Measurements from ENCODE around the gene SULT1A1.
"Not testable (repeated sequence)": the region's sequence is repeated elsewhere in the genome, so short reads cannot be mapped to it uniquely, and the experiment has no call there.

Gene SULT1A1

DNA sequence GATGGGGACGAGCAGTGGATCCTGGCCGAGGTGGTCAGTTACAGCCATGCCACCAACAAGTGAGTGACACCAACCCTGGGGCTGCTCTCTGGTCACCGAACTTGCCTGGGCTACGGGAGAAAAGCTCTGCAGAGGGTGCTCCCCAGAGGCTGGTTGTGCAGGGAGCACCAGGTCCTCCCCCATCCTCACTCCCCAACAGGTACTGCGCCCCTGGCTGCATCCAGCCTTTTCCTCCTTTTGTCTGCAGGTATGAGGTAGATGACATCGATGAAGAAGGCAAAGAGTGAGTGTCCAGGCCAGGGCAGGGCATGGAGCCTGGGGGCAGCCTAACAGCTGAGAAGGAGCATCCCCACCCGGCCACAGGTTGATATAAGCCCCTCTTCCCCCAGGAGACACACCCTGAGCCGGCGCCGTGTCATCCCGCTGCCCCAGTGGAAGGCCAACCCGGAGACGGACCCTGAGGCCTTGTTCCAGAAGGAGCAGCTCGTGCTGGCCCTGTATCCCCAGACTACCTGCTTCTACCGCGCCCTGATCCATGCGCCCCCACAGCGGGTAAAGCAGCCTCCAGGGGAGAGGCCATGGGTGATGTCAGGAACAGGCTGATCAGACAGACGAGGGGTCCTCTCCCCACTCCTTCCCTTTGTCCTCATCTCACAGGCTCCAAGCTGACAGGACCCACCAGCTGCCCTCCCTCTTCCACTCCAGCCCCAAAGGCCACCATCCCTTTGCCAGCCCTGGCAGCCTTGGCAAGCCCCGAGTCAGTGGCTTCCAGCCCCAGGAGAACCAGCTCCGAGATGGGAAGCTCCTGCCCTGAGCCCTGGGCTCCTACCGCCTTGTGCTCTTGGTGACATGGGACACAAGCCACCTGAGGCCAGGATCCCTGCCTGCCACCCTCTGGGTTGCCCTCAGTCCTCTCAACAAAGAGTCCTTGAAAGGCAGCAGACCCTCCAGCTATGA lies 19.2 kb downstream of the SULT1A1 start:
- DNase-seq = no peak

DNA sequence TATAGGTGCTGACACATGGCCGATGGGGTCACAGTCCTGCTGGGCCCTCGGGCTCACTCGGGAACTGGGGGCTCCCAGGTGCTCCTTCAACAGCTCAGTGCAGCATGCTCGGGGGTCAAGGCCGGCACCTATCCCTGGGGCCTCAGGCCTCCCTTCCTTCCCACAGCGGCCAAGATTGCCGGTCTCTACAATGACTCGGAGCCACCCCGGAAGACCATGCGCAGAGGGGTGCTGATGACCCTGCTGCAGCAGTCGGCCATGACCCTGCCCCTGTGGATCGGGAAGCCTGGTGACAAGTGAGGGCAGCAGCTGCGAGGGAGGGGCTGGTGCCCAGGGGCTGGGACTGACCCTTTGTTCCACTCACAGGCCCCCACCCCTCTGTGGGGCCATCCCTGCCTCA lies 19.9 kb downstream of the SULT1A1 start:
- no peak for DNase-seq

DNA sequence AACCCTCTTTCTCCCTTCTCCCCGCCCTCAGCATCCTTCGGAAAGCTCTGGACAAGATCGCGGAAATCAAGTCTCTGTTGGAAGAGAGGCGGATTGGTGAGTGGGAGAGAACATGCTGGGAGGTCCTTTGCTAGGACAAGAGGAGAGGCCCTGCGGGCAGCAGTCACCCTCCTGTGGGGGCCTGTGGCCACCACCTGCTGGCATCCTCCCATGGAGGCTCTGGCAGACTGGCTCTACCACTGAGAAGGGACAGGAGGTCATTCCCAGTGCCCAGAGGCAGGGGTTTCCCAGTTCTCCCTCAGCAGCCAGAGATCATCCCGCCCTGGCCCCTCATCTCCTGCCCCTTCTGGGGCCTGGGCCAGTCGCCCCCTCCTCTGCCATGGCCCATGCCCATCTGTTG lies 20.8 kb downstream of the SULT1A1 start:
- DNase-seq = no peak

DNA sequence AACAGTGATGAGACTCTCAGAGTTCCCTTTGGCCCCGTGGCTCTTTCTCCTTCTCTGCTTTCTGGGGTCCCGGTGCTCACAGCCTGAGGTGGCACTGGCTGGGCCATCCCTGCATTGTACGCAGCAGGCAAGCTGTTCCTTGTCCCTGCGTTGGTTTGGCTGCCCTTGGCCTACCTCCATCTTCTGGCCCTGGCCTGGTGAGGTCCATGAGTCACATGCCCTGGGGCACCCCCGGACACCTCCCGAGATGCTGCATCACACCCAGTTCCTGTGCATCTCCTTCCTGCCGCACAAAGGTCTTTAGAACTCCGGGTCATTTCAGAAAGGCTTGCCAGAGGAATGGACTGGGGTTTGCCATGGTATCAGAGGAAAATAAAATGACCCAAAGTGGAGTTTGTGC lies 22.5 kb downstream of the SULT1A1 start:
- no peak for DNase-seq

DNA sequence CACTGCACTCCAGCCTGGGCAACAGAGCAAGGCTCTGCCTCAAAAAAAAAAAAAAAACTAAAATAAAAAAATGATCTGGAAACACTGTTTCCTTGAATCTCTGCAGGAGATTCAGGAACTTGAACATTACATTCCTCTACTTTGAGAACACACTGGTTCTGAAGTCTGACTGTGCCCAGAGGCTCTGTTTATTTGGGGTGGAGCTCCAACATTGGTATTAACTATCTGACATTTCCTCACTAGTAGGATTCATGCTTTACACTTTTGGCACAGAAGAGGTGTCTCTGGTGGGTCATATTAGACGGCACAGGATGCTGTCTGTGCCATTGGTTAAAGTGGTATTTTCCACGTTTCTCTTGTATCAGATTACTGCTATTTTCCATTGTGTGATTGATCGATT lies 23.4 kb downstream of the SULT1A1 start:
- no peak for DNase-seq

DNA sequence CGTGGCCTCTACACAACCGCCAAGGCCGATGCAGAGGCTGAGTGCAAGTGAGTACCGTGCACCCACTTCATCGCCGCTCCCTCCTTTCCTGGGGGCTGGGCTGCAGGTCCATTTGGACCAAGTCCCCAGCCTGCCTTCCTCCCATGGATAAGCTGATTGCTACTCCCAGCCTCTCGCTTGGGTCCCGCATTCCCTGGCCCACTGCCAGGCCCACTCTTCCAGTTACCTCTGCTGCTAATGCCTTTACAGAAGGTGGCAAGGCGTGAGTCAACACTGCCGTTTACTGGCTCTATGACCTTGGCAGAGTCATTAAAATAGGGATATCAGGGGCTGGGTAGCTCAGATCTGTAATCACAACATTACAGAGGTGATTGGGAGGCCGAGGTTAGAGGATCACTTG lies 24.2 kb downstream of the SULT1A1 start:
- DNase-seq = no peak

DNA sequence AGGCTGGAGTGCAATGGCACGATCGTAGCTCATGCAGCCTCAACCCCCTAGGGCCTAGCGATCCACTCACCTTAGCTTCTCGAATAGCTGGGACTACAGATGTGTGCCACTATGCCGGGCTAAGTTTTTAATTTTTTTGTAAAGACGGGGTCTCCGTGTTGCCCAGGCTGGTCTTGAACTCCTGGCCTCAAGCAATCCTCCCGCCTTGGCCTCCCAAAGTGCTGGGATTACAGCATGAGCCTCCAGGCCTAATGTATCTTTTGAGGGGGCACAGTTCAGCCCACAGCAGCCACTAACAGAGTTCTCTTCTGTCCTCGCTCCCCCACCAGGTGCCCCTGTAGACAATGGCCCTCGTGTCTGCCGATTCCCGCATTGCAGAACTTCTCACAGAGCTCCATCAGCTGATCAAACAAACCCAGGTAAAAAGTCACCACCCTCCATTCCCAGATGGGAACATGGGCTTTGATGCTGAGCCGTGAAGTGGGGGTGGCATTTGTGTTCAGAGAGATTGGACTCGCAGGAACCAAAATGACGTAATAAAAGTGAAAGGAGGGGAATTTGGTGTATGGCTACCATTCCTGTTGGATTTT lies 29.0 kb downstream of the SULT1A1 start:
- DNase-seq = no peak

DNA sequence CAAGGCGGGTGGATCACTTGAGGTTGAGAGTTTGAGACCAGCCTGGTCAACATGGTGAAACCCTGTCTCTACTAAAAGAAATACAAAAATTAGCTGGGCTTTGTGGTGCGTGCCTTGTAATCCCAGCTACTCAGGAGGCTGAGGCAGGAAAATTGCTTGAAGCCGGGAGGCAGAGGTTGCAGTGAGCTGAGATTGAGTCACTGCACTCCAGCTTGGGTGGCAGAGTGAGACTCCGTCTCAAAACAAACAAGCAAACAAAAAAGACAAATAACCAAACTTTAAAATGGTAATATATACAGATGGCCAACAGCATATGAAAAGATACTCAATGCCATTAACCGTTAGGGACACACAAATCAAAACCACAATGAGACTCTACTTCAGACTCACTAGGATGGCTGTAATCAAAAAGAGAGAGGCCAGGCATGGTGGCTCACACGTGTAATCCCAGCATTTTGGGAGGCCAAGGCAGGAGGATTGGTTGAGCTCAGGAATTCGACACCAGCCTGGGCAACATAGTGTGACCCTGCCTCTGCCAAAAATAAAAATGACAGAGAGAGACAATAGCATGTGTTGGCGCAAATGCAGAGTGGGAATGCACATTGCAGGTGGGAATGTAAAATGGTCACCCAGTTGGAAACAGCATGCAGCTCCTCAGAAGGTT lies 34.3 kb downstream of the SULT1A1 start:
- no peak for DNase-seq

DNA sequence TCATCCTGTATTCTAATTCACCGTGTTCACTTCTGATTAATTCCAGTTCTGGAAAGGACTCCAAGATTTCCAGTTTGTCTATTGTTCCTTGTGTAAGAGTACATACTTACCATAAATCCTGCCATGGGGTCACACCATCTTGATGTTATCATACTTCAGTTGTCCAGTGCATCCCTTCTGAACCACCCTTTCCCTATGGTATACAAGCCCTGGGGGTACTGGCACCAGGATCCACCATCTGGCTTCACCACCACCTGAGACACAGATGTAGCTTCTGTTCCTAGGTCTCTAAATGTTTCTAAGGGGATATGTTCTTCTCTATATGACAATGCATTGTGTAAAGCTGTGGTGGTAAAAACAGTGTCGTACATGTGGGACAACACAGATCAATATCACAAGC lies 34.9 kb downstream of the SULT1A1 start:
- no peak for DNase-seq

DNA sequence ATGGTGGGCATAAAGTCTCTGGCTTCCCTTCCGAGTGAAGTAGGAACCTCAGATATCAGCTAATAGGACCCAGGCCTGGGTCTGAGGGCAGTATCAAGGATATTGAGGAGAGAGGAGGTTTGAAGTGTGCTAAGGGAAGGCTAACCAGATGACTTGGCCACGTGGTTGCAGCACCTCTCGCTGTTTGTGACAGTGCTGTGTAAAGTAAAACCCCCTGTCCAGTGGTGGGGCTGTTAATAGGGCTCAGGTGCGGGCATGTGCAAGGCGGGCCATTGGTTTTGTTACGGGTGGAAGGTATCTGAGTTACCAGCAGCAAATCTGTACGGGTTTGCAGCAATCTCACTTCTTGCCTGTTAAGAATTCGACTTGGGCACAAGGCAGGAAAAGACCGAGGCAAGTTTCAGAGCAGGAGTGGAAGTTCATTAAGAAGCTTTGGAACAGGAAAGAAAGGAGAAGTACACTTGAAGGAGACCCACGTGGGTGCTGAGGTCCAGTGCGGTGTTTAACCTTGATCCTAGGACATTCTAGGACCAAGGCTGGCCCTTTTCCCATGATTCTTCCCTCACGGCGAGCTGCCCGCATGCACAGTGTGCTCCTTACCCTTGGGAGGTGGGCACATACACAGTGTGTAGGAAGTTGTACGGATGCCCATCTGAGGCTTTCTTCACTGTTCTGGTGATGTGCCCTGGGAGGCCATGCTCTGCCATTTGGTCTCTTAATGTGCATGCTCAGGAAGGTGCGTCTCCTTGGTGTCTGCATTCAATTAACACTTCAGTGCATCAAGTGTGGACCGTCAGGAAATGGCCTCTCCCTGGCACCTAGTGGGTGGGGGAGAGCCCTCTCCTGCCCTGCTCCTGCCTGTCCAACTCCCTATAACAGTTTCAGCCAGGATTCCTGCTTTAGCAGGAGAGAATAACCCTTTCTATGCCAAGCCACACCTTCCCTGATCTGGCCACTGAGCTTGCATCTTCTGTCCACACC lies 35.8 kb downstream of the SULT1A1 start:
- no peak for DNase-seq

DNA sequence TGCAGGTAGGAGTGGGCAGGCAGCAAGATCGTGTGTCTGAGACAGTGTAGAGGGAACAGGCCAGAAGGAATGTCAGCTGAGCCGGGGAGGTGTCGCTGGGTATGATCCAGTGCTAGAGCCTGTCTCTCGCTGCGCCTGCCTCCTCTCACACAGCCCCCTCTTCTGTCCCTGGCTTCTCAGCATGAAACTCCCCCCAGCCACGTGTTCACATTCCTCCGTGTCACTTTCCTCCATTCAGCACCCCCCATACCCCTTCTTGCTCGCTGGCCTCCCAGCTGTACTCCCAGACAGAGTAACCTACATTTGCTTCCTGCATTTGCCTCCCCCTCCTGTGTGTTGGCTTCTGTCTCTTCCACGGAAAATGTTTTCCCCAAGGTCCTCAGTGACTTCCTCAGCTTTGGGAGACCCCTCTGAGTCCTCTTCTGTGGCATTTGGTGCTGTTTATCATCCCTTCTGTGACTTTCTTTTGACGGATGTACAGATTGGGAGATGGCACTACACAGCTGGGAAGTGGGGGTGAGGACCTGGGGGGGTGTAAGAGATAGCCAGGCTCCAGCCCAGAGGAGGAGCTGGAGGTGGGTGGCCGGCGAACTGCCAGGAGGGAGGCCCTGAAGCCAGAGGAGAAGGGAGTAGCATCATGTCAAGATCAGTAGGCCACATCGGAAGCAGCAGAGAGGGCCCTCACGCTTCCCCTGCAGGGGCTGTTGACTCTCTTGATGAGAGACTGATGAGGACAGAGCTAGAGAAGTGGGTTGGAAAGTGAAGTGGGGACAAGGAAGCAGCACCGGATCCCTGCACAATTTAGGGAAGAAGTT lies 36.9 kb downstream of the SULT1A1 start:
- DNase-seq = no peak

DNA sequence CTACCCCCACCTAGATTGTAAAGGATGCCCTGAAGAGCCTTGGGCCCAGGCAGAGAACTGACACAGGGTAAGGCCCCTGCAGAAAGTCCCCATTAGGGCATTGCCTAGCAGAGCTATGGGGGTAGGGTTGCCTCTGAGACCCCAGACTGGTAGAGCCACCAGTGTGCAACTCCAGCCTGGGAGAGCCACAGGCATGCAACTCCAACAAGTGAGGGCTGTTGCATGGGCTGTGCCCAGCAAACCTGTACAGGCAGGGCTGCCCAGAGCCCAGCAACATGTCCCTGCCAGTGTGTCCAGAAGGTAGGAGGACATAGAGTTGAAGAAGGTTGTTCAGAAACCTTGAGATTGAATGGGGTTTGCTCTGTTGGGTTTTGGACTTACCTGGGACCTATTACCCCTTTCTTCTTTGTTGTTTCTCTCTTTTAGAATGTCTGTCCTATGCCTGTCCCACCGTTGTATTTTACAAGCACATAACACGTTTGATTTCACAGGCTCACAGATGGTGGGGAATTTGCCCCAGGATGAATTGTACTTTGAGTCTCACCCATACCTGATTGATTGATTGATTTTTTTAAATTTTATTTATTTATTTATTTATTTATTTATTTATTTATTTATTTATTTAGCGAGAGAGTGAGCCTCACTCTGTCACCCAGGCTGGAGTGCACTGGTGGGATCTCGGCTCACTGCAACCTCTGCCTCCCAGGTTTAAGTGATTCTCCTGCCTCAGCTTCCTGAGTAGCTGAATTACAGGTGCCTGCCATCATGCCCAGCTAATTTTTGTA lies 39.7 kb downstream of the SULT1A1 start:
- no peak for DNase-seq

DNA sequence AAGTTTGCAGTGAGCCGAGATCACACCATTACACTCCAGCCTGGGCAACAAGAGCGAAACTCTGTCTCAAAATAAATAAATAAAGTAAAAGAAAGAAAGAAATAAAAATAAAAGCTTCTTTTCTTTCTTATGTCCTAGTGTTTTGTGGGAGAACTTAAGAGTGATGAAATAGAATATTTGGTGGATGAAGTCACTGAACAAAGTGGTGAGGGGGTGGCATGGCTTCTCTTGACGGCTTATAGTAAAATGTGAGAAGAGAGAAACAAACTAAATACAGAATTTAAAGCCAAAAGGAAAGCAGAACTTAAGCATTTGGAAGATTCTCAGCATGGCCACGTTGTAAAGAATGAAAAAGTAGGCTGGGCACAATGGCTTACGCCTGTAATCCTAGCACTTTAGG lies 40.8 kb downstream of the SULT1A1 start:
- DNase-seq = no peak

DNA sequence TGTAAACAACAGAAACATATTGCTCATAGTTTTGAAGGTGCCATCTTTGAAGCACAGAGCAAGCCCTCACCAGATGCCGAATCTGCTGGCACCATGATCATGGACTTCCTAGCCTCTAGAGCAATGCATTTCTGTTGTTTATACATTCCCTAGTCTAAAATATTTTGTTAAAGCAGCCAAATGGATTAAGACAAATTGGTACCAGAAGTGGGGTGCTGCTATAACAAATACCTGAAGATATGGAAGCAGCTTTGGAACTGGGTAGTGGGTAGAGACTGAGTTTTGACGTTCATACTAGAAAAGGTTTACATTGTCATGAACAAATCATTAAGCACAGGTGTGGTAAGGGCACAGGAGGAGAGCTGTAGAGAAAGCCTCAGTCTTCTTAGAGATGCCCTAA lies 42.6 kb downstream of the SULT1A1 start:
- DNase-seq = no peak

DNA sequence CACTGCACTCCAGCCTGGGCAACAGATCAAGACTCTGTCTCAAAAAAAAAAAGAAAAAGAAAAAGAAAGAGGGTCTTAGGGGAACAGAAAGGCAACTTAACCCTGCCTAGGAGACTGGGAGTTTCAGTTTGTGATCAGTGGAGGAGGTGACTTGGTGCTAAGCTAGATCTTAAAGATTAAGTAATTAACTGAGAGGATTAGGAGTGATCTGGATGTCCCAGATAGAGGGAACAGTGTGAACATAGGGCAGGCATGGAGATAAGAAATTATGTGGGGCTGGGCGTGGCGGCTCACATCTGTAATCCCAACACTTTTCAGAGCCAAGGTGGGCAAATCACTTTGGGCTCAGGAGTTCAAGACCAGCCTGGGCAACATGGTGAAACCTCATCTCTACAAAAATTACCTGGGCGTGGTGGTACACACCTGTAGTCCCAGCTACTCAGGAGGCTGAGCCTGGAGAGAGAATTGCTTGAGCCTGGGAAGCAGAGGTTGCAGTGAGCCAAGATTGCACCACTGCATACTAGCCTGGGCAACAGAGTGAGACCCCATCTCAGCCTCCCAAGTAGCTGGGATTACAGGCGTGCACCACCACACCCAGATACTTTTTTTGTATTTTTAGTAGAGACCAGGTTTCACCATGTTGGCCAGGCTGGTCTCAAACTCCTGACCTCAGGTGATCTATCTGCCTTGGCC lies 43.5 kb downstream of the SULT1A1 start:
- DNase-seq = not testable (repeated sequence)

DNA sequence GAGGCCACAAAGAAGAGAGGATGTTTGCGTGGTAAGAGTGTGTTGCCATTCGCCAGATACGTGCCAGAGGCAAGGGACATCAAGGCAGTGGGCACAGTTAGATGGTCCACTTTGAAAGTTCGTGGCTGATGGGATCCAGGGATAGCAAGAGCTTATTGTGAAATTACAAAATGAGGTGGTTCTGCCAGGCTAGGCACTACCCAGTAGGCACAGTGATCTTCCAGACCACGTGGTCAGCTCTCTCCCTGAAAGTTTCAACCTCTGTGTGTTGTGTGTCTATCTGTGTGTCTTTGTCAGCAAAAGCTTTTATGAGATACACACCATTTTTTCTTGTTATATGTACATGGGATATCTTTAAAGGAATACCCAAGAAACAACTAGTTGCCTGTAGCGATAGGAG lies 46.6 kb downstream of the SULT1A1 start:
- DNase-seq = no peak

DNA sequence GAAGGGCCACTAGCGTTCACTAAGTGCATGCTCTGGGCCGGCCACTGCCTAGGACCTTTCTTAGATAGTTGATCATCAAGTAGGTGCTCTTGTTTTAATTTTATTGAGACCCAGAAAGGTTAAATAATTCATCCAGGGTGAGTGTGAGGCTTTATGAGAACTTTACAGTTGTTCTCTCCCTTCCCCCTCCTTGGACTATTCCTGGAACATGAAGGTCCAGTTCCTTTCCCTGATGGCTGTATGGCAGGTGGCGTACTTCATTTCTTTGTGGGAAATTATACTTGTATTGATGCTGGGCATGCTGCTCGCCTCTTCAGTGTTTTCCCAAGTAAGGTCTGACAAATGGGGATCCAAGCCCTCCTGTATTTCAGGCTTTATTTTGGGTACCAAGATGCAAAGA lies 47.6 kb downstream of the SULT1A1 start:
- DNase-seq = no peak

DNA sequence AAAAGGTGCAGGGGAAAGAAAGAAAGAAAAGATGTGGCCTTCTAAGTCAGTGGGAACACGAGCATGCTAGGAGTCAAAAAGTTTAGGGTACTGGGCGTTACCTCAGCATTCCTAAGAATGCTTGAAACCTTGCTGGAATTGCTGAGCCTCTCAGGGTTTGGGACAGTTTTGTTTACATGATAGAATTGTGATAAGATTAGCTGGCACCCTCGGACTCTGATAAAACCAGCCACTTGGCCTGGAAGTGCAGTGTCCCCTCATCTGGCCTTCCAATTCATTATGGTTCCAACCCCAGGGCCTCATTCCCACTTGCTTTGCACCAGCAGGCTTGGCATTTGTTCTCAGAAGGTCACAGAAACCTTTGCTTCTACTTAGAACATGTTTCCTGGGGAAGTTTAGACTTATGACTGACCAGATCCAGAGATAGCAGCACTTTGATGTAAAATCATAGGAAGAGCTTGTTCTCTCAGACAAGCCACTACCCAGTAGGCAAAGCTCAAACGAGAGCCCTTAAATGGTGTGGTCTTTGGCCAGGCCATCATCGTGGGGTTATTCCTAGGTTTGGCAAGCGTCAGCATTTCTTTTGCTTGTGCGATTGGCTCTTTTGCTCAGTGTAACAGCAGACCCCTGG lies 48.2 kb downstream of the SULT1A1 start:
- DNase-seq = no peak

DNA sequence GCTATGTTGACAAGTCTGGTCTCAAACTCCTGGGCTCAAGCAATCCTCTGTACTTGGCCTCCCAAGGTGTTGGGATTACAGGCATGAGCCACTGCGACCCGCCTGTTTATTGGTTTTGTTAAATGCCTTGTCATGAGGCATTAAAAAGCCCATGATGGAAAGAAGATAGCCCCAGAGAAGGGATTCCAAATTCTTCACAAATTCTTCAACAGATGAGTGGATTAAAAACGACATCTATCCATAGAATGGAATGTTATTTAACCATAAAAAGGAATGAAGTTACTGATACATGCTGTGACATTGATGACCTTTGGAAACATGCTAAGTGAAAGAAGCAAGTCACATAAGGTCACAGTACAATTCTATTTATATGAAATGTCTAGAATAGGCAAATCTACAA lies 51.4 kb downstream of the SULT1A1 start:
- DNase-seq = no peak

DNA sequence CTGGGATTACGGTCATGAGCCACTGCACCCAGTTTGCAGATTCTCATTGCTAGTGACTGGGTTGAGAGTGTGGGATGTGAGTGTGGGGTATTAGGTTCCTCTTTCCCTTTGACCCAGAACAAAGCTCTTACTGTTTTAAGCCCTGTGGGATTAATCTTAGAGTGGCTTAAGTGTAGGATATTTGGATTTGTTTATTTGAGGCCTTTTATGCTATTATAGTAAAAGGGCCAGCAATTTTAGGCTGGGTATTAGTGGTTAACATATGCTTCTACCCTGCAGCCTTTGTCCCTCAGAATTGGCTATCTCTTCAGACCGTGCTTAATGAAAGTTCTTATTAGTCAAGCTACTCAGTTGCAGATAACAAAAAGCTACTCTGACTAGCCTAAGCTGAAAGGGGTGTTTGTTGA lies 52.9 kb downstream of the SULT1A1 start:
- no peak for DNase-seq

Data from activated CD4-positive, CD25-positive, alpha-beta regulatory T cell (primary cell).